Panc1 (cell line): ENCODE data around the gene TTLL5. TPM values are rescaled to one million over a fixed set of nuclear protein-coding genes. Genes with fewer than 3 reads are reported as not detected.
A peak's percentile ranks its signal among the peaks of the same experiment; 100 is the strongest.

ENCODE experiments used
- ATAC-seq: fragments of 200-7000 bp; cut with Tn5 transposase; 2 replicates; pipeline ENCODE4 v1.9.1; 2020; ENCODE audit warnings: mild to moderate bottlenecking, moderate library complexity
- BruUV-seq: library from RNA; stranded (reverse); fragments of 400-500 nt; replicated peaks from 2 replicates; lab custom pipeline; 2021; lab: Mats Ljungman, UMichigan
- CTCF ChIA-PET: fragments of 300-600 bp; sonication (Branson Sonifier 250); formaldehyde crosslinking; loops from one replicate; lab custom pipeline; 2022; ENCODE audit warnings: antibody characterized with exemption; lab: Charles Lee
- POLR2A ChIA-PET: fragments of 300-600 bp; sonication (Branson Sonifier 250); formaldehyde crosslinking; loops from one replicate; lab custom pipeline; 2022; ENCODE audit warnings: antibody characterized with exemption; lab: Charles Lee
- DNase-seq: peaks from one replicate; pipeline ENCODE4 v3.0.0-alpha.2; 2010; ENCODE audit warnings: low read depth, low spot score
- H3K27ac ChIP-seq: 2 replicates; pipeline ENCODE4 v1.5.1; 2011; ENCODE audit warnings: mild to moderate bottlenecking, low read length, inconsistent platforms
- H3K27me3 ChIP-seq: fragments of 200-500 bp; sonication (Bioruptor generic); 2 replicates; pipeline ENCODE4 v1.6.0; 2014; ENCODE audit warnings: low read length, inconsistent platforms; ENCODE audit not compliant: control insufficient read depth, insufficient read depth
- H3K36me3 ChIP-seq: fragments of 200-500 bp; sonication (Bioruptor generic); 2 replicates; pipeline ENCODE4 v1.5.1; 2014; ENCODE audit warnings: inconsistent platforms, mild to moderate bottlenecking, low read length, moderate library complexity; ENCODE audit not compliant: control insufficient read depth, insufficient read depth
- H3K4me1 ChIP-seq: 2 replicates; pipeline ENCODE4 v1.5.1; 2011; ENCODE audit warnings: inconsistent platforms, mild to moderate bottlenecking, low read length, moderate library complexity; ENCODE audit not compliant: control insufficient read depth, insufficient read depth
- H3K4me3 ChIP-seq, 2 experiments: 2 replicates each; pipeline ENCODE4 v1.5.1; 2011 to 2012; ENCODE audit warnings: low read depth in 2 of 2, low read length in 2 of 2, mild to moderate bottlenecking in 2 of 2, inconsistent platforms in 1 of 2, moderate library complexity in 1 of 2
- H3K9me3 ChIP-seq: fragments of 200-500 bp; sonication (Bioruptor generic); 2 replicates; pipeline ENCODE4 v1.5.1; 2014; ENCODE audit warnings: low read depth, mild to moderate bottlenecking, inconsistent platforms, low read length, moderate library complexity; ENCODE audit not compliant: control insufficient read depth, insufficient read depth
- CTCF ChIP-seq: fragments of 450-650 bp; IDR thresholded peaks from 2 replicates; pipeline ENCODE4 v1.5.1; 2017; ENCODE audit warnings: mild to moderate bottlenecking
- POLR2AphosphoS5 ChIP-seq: IDR thresholded peaks from 2 replicates; pipeline ENCODE4 v1.6.1; 2012; ENCODE audit warnings: mild to moderate bottlenecking, low read depth, low read length, moderate library complexity
- REST ChIP-seq, 2 experiments: IDR thresholded peaks; 2 replicates each; pipeline ENCODE4 v1.6.1; 2011 to 2012; ENCODE audit warnings: low read depth in 2 of 2, control low read depth in 1 of 2, low read length in 1 of 2, mild to moderate bottlenecking in 1 of 2, moderate library complexity in 1 of 2; ENCODE audit not compliant: insufficient read depth in 1 of 2
- SIN3A ChIP-seq: IDR thresholded peaks from 2 replicates; pipeline ENCODE4 v1.6.1; 2012; ENCODE audit warnings: low read depth, mild to moderate bottlenecking, low read length, moderate library complexity, borderline replicate concordance; ENCODE audit not compliant: insufficient read depth
- TCF7L2 ChIP-seq: IDR thresholded peaks from 2 replicates; pipeline ENCODE4 v1.6.1; 2011; ENCODE audit warnings: mild to moderate bottlenecking, low read depth, low read length, inconsistent platforms
- in situ Hi-C: cut with HindIII; loops from 2 replicates; pipeline ENCODE4 v1.10.0; 2016; ENCODE audit warnings: low sequenced_read_pairs, low pct_unique_long_range_greater_than_20kb
- intact Hi-C: fragments of 100-400 bp; cut with micrococcal nuclease; formaldehyde crosslinking; loops from one replicate; pipeline ENCODE4 v1.10.0; 2022; ENCODE audit not compliant: unreplicated experiment
- total RNA-seq: library from RNA; stranded (reverse); gene quantifications from one replicate; pipeline ENCODE4 v1.2.1, GENCODE V29; 2021; ENCODE audit not compliant: unreplicated experiment

Gene TTLL5
- total RNA-seq, 1 experiment from 2014 or later = 23.5 TPM

GRCh38 chr14:75831952-75832351, 170.9 kb downstream of the TTLL5 start:
- ChIA-PET POLR2A (no interaction called here), CTCF (no interaction called here)
- intact Hi-C loops = no loop called here
- in situ Hi-C loops = no loop called here
- DNase-seq (peak; percentile 50), ATAC-seq (peak; percentile 77; the same call in 1 of the 2 replicates)
- Histone ChIP-seq H3K36me3 (no peaks in the 10 kb centered on the region), H3K4me1 (peaks cover 5% of the 10 kb centered on the region), H3K9me3 (no peaks in the 10 kb centered on the region), H3K27me3 (no peaks in the 10 kb centered on the region), H3K4me3 (peak overlapping the region in 1 of 2 experiments; percentile 27; a peak in 2 of 4 replicates), H3K27ac (peak overlapping the region; percentile 48; the same call in 1 of the 2 replicates)
- TF ChIP-seq CTCF (no peak), POLR2AphosphoS5 (no peak), REST (IDR thresholded peaks at IDR 0.05; ENCODE audit: insufficient read depth in 1 of 2, low read depth in 2 of 2, low read length in 1 of 2) (no peak), SIN3A (no peak), TCF7L2 (no peak)
- BruUV-seq = no TSS peak

DNA sequence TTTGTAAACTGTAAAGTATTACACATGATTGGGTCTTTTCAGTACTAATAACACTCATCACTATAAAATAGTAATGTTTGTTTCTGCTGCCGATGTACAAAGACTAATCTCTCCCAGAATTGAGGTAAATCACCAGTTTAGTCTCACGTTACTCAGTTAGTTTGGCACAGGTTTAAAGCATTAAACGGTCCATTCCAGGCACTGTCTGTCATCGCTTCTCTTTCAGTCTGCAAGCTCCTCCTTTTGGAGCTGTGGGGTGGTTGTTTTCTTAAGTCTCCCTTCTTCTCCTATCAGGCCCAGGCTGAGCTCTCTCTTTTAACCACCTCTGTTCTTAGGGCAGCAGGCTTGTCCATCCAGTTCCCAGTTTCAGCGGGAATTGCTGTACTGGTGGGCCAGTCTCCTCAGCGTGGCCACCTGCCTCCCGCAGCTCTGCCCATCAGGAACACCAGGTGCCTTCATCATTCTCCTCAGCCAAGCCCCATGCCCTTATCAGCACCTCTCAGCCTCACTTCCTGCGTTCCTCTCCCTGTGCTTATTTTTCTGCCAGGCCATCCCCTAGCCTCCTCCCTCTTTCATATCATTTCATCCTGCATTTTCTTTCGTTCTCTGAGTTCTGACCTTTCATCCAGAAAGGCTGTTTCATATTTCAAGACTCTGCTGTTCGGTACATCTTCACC, 171.7 kb downstream of the TTLL5 start:
- CTCF ChIA-PET = no interaction called here
- intact Hi-C loops = no loop called here
- no peak for ATAC-seq

More for the DNA sequence above, 171.7 kb downstream of the TTLL5 start:
- no TSS peak for BruUV-seq
- Histone ChIP-seq H3K27me3 (no peaks in the 10 kb centered on the region), H3K27ac (peak overlapping the region; percentile 48; the same call in 1 of the 2 replicates), H3K36me3 (no peaks in the 10 kb centered on the region), H3K9me3 (no peaks in the 10 kb centered on the region), H3K4me1 (peaks cover 5% of the 10 kb centered on the region), H3K4me3 (no peak overlapping the region)
- POLR2A ChIA-PET = no interaction called here
- TF ChIP-seq POLR2AphosphoS5 = no peak
- no peak for TF ChIP-seq CTCF
- no peak for TF ChIP-seq REST (IDR thresholded peaks at IDR 0.05; ENCODE audit: insufficient read depth in 1 of 2, low read depth in 2 of 2, low read length in 1 of 2)
- no peak for TF ChIP-seq SIN3A
- no peak for DNase-seq
- in situ Hi-C loops = no loop called here
